Thyroid gland (tissue), 4 donors: ENCODE results near the gene VPS45. TPM values are rescaled to one million over a fixed set of nuclear protein-coding genes. Genes with fewer than 3 reads are reported as not detected.

Experiments used
- DNase-seq, 2 donors: peaks; one replicate each; pipeline ENCODE4 v3.0.0-alpha.2; 2019
- H3K27ac ChIP-seq, 3 donors: fragments of 200-600 bp; sonication (generic); 1 replicate in 2 of 3; 2 replicates in 1 of 3; pipeline ENCODE4 v1.5.1; 2016 to 2019; ENCODE audit warnings: mild to moderate bottlenecking in 1 of 3, moderate library complexity in 1 of 3
- H3K27me3 ChIP-seq: fragments of 200-600 bp; sonication (generic); one replicate; pipeline ENCODE4 v1.5.1; 2019
- H3K36me3 ChIP-seq, 2 donors: fragments of 200-600 bp; sonication (generic); one replicate each; pipeline ENCODE4 v1.5.1; 2016 to 2019
- H3K4me1 ChIP-seq, 2 donors: fragments of 200-600 bp; sonication (generic); one replicate each; pipeline ENCODE4 v1.5.1; 2017 to 2019
- H3K4me3 ChIP-seq, 3 donors: fragments of 200-600 bp; sonication (generic); replicated peaks in 1 of 3; 1 replicate in 2 of 3; 2 replicates in 1 of 3; pipeline ENCODE4 v1.5.1; 2016; ENCODE audit warnings: mild to moderate bottlenecking in 1 of 3
- H3K9me3 ChIP-seq: fragments of 200-600 bp; sonication (generic); one replicate; pipeline ENCODE4 v1.5.1; 2017
- CTCF ChIP-seq, 6 experiments: fragments of 200-600 bp in 3 of 6; fragments of 450-650 bp in 3 of 6; sonication (generic) in 3 of 6; IDR thresholded peaks; one replicate each; pipeline ENCODE4 v1.5.1; 2016 to 2019; ENCODE audit warnings: antibody characterized with exemption in 6 of 6, mild to moderate bottlenecking in 2 of 6, inconsistent platforms in 1 of 6, moderate library complexity in 1 of 6
- POLR2A ChIP-seq, 2 donors: fragments of 450-650 bp; IDR thresholded peaks; one replicate each; pipeline ENCODE4 v1.6.1; 2017; ENCODE audit warnings: antibody characterized with exemption in 2 of 2, mild to moderate bottlenecking in 2 of 2, moderate library complexity in 1 of 2
- WGBS, 2 donors: methylation state at CpG; one replicate each; pipeline ENCODE4 v1.1.5; 2017; 5-methylcytosine and 5-hydroxymethylcytosine counted together
- intact Hi-C: fragments of 100-400 bp; cut with DNase I; formaldehyde crosslinking; loops from one replicate; pipeline ENCODE4 v1.15.1; 2023
- total RNA-seq, 4 donors: library from RNA; depleted of rRNA; stranded (reverse); fragments of >200 nt; gene quantifications; one replicate each; pipeline ENCODE4 v1.2.3, GENCODE V29; 2016

VPS45 gene
- 10 to 100 TPM; 50.3 to 64.3 (median 57.1) TPM for total RNA-seq

- H3K9me3 ChIP-seq = no peaks in the 10 kb centered on the region
- peaks cover 8 to 9% of the 10 kb centered on the region in 2 donors for H3K4me1 ChIP-seq
- peak within 1 kb of the TSS; percentile 93 to 95 (median 94) for H3K27ac ChIP-seq
- intact Hi-C loops = no loop called here
- 0% methylated on average over 31 to 37 of the region's 46 CpGs for WGBS, 2 donors
- peak; percentile 90 to 93 for DNase-seq
- TF ChIP-seq POLR2A (IDR thresholded peaks at IDR 0.05) (peak in 1 of 2 donors; percentile 72), CTCF (IDR thresholded peaks at IDR 0.05) (peak in 3 of 6 experiments; percentile 15 to 48 (median 24))
- H3K36me3 ChIP-seq = no peaks in the 10 kb centered on the region
- no peaks in the 10 kb centered on the region for H3K27me3 ChIP-seq
- peak within 1 kb of the TSS; percentile 57 to 78 (median 58) for H3K4me3 ChIP-seq
Observed at GRCh38 chr1:150067184-150068108, at the start of gene VPS45. Gene VPS45 (plus strand): TSS chr1:150067776. CDS start chr1:150067858, 82 bp downstream.

- no peaks in the 10 kb centered on the region for H3K36me3 ChIP-seq
- H3K27ac ChIP-seq = no peak overlapping the region
- H3K27me3 ChIP-seq = no peaks in the 10 kb centered on the region
- TF ChIP-seq CTCF (IDR thresholded peaks at IDR 0.05) (no peak), POLR2A (IDR thresholded peaks at IDR 0.05) (no peak)
- no peaks in the 10 kb centered on the region for H3K9me3 ChIP-seq
- no peak for DNase-seq
- WGBS, 2 donors = 77 to 83% methylated on average over 4 of the region's 4 CpGs
- no peaks in the 10 kb centered on the region for H3K4me1 ChIP-seq
- intact Hi-C loops = loop anchor here (10.0 kb wide), 1 partner anchor 53 kb away; no protein-coding TSS in a partner anchor
- no peak overlapping the region for H3K4me3 ChIP-seq
Observed at GRCh38 chr1:150018165-150018564, 49.4 kb upstream of the VPS45 start.

- no peak for DNase-seq
- Histone ChIP-seq H3K9me3 (no peaks in the 10 kb centered on the region), H3K4me1 (no peaks in the 10 kb centered on the region), H3K4me3 (no peak overlapping the region), H3K36me3 (no peaks in the 10 kb centered on the region), H3K27ac (no peak overlapping the region), H3K27me3 (no peaks in the 10 kb centered on the region)
- TF ChIP-seq CTCF (IDR thresholded peaks at IDR 0.05) (no peak), POLR2A (IDR thresholded peaks at IDR 0.05) (no peak)
- intact Hi-C loops = no loop called here
- 93 to 96% methylated on average over 2 of the region's 2 CpGs for WGBS, 2 donors
Observed at GRCh38 chr1:150020711-150021110, 46.9 kb upstream of the VPS45 start.

GRCh38 chr1:150021191-150021694 lies 46.3 kb upstream of the VPS45 start:
- Histone ChIP-seq H3K4me1 (no peaks in the 10 kb centered on the region), H3K36me3 (no peaks in the 10 kb centered on the region), H3K27me3 (no peaks in the 10 kb centered on the region), H3K27ac (no peak overlapping the region), H3K9me3 (no peaks in the 10 kb centered on the region), H3K4me3 (no peak overlapping the region)
- DNase-seq = no peak
- intact Hi-C loops = no loop called here
- WGBS, 2 donors = 69 to 74% methylated on average over 5 of the region's 5 CpGs
- TF ChIP-seq CTCF (IDR thresholded peaks at IDR 0.05) (no peak), POLR2A (IDR thresholded peaks at IDR 0.05) (no peak)

- H3K27me3 ChIP-seq = no peaks in the 10 kb centered on the region
- WGBS, 2 donors = 68 to 75% methylated on average over 6 of the region's 6 CpGs
- no peak overlapping the region for H3K4me3 ChIP-seq
- H3K27ac ChIP-seq = no peak overlapping the region
- DNase-seq = peak; percentile 3 to 17
- no peaks in the 10 kb centered on the region for H3K36me3 ChIP-seq
- TF ChIP-seq CTCF (IDR thresholded peaks at IDR 0.05) (peak in 1 of 6 experiments; percentile 4), POLR2A (IDR thresholded peaks at IDR 0.05) (no peak)
- no peaks in the 10 kb centered on the region for H3K4me1 ChIP-seq
- H3K9me3 ChIP-seq = no peaks in the 10 kb centered on the region
- intact Hi-C loops = no loop called here
Observed at GRCh38 chr1:150022357-150022756, 45.2 kb upstream of the VPS45 start.
